Trophoblast cell (in vitro differentiated cells and primary cell): ENCODE results near the gene PPP1R12C.

ENCODE experiments used
- DNase-seq, 2 donors: peaks; one replicate each; pipeline ENCODE4 v3.0.0-alpha.2; 2016
- H2AFZ ChIP-seq: 2 replicates; pipeline ENCODE4 v1.6.1; 2013; ENCODE audit warnings: low read length, moderate library complexity, mild to moderate bottlenecking; ENCODE audit not compliant: insufficient read depth, poor library complexity
- H2AK5ac ChIP-seq: 2 replicates; pipeline ENCODE4 v1.6.1; 2013; ENCODE audit warnings: mild to moderate bottlenecking, low read length
- H2BK120ac ChIP-seq: 2 replicates; pipeline ENCODE4 v1.6.1; 2013; ENCODE audit warnings: low read length, mild to moderate bottlenecking, moderate library complexity; ENCODE audit not compliant: insufficient read depth, poor library complexity
- H2BK12ac ChIP-seq: 2 replicates; pipeline ENCODE4 v1.6.1; 2013; ENCODE audit warnings: mild to moderate bottlenecking, low read length, moderate library complexity
- H2BK5ac ChIP-seq: 2 replicates; pipeline ENCODE4 v1.6.1; 2013; ENCODE audit warnings: low read length, low read depth, moderate library complexity, mild to moderate bottlenecking; ENCODE audit not compliant: poor library complexity
- H3K14ac ChIP-seq: 2 replicates; pipeline ENCODE4 v1.6.1; 2013; ENCODE audit warnings: mild to moderate bottlenecking, low read length
- H3K18ac ChIP-seq: 2 replicates; pipeline ENCODE4 v1.6.1; 2013; ENCODE audit warnings: mild to moderate bottlenecking, low read length
- H3K23ac ChIP-seq: 2 replicates; pipeline ENCODE4 v1.6.1; 2013; ENCODE audit warnings: low read length
- H3K27ac ChIP-seq: 2 replicates; pipeline ENCODE4 v1.5.1; 2013; ENCODE audit warnings: low read depth, mild to moderate bottlenecking, inconsistent platforms, low read length, moderate library complexity
- H3K27me3 ChIP-seq: 2 replicates; pipeline ENCODE4 v1.6.1; 2013; ENCODE audit warnings: inconsistent platforms, mild to moderate bottlenecking, low read length, moderate library complexity; ENCODE audit not compliant: insufficient read depth
- H3K36me3 ChIP-seq, 2 experiments: 1 replicate in 1 of 2; 2 replicates in 1 of 2; pipeline ENCODE4 v1.6.1; 2013; ENCODE audit warnings: low read length in 2 of 2, mild to moderate bottlenecking in 2 of 2, moderate library complexity in 1 of 2; ENCODE audit not compliant: insufficient read depth in 2 of 2, control insufficient read depth in 1 of 2
- H3K4ac ChIP-seq: 2 replicates; pipeline ENCODE4 v1.6.1; 2013; ENCODE audit warnings: low read depth, mild to moderate bottlenecking, low read length, moderate library complexity
- H3K4me1 ChIP-seq, 2 experiments: 1 replicate in 1 of 2; 2 replicates in 1 of 2; pipeline ENCODE4 v1.6.1; 2013; ENCODE audit warnings: low read length in 2 of 2, mild to moderate bottlenecking in 2 of 2, moderate library complexity in 1 of 2; ENCODE audit not compliant: insufficient read depth in 2 of 2, control insufficient read depth in 1 of 2
- H3K4me2 ChIP-seq: 2 replicates; pipeline ENCODE4 v1.6.1; 2013; ENCODE audit warnings: inconsistent platforms, mild to moderate bottlenecking, low read length, moderate library complexity
- H3K4me3 ChIP-seq: 2 replicates; pipeline ENCODE4 v1.5.1; 2013; ENCODE audit warnings: mild to moderate bottlenecking, low read depth, low read length, inconsistent platforms
- H3K79me1 ChIP-seq: one replicate; pipeline ENCODE4 v1.6.1; 2013; ENCODE audit warnings: low read length
- H3K79me2 ChIP-seq: 2 replicates; pipeline ENCODE4 v1.6.1; 2013; ENCODE audit warnings: low read length, mild to moderate bottlenecking; ENCODE audit not compliant: control insufficient read depth, insufficient read depth, poor library complexity
- H3K9ac ChIP-seq: 2 replicates; pipeline ENCODE4 v1.6.1; 2013; ENCODE audit warnings: mild to moderate bottlenecking, low read length
- H3K9me3 ChIP-seq: 2 replicates; pipeline ENCODE4 v1.6.1; 2013; ENCODE audit warnings: low read depth, mild to moderate bottlenecking, control low read depth, inconsistent platforms, low read length; ENCODE audit not compliant: insufficient read depth
- H4K12ac ChIP-seq: 2 replicates; pipeline ENCODE4 v1.6.1; 2013; ENCODE audit warnings: low read depth, mild to moderate bottlenecking, low read length, moderate library complexity
- H4K8ac ChIP-seq: 2 replicates; pipeline ENCODE4 v1.6.1; 2013; ENCODE audit warnings: low read depth, mild to moderate bottlenecking, low read length, moderate library complexity
- H4K91ac ChIP-seq: one replicate; pipeline ENCODE4 v1.6.1; 2013; ENCODE audit warnings: low read depth, mild to moderate bottlenecking, low read length, moderate library complexity
- WGBS: extraction: QIAGEN DNeasy Blood & Tissue Kit; methylation state at CpG from one replicate; pipeline ENCODE4 v1.1.7; 2013; ENCODE audit warnings: missing lambda C conversion rate; ENCODE audit not compliant: insufficient read length, insufficient coverage; ENCODE audit errors: extremely low coverage; 5-methylcytosine and 5-hydroxymethylcytosine counted together

Gene PPP1R12C

GRCh38 chr19:55153652-55154264 lies 36.3 kb upstream of the PPP1R12C start:
- Histone ChIP-seq H3K4ac (no peak overlapping the region), H3K4me3 (no peak overlapping the region), H3K9me3 (peaks cover 10% of the 10 kb centered on the region), H3K79me1 (no peaks in the 10 kb centered on the region), H4K8ac (no peak overlapping the region), H3K9ac (no peak overlapping the region), H3K4me2 (no peak overlapping the region), H2AFZ (no peak overlapping the region), H3K79me2 (no peaks in the 10 kb centered on the region), H4K12ac (no peak overlapping the region), H3K4me1 (peaks cover 2 to 4% of the 10 kb centered on the region in 2 experiments), H2BK5ac (no peak overlapping the region), H4K91ac (no peak overlapping the region), H3K14ac (no peak overlapping the region), H3K27ac (no peak overlapping the region), H3K36me3 (no peaks in the 10 kb centered on the region), H3K18ac (no peak overlapping the region), H2AK5ac (no peak overlapping the region), H2BK12ac (no peak overlapping the region), H2BK120ac (no peak overlapping the region), H3K27me3 (peaks cover 15% of the 10 kb centered on the region), H3K23ac (no peak overlapping the region)
- no CpG with 5 or more reads among the region's 12 CpGs for WGBS
- no peak for DNase-seq

- H3K4me1 ChIP-seq: peaks cover 2 to 4% of the 10 kb centered on the region in 2 experiments
Observed at GRCh38 chr19:55152017-55152416, 34.6 kb upstream of the PPP1R12C start.

GRCh38 chr19:55149078-55150003 lies 31.9 kb upstream of the PPP1R12C start, which contains the start of gene TNNT1:
Gene TNNT1, minus strand, starts transcription at chr19:55149206. Its CDS starts 2,049 bp downstream, at chr19:55147157.
- no peak within 1 kb of the TSS for H2BK12ac ChIP-seq
- WGBS: no CpG with 5 or more reads among the region's 18 CpGs
- H4K91ac ChIP-seq: no peak within 1 kb of the TSS
- H3K14ac ChIP-seq: no peak within 1 kb of the TSS
- H3K4me2 ChIP-seq: no peak within 1 kb of the TSS
- no peak within 1 kb of the TSS for H2AK5ac ChIP-seq
- no peak within 1 kb of the TSS for H2BK120ac ChIP-seq
- no peak within 1 kb of the TSS for H4K12ac ChIP-seq
- H3K9ac ChIP-seq: no peak within 1 kb of the TSS
- no peak within 1 kb of the TSS for H3K4ac ChIP-seq
- no peaks in the 10 kb centered on the region for H3K79me2 ChIP-seq
- DNase-seq: peak in 1 of 2 donors; percentile 35
- H3K36me3 ChIP-seq: no peaks in the 10 kb centered on the region
- H3K27ac ChIP-seq: no peak within 1 kb of the TSS
- H3K4me1 ChIP-seq: peaks cover 2 to 9% of the 10 kb centered on the region in 2 experiments
- H2AFZ ChIP-seq: no peak within 1 kb of the TSS
- no peak within 1 kb of the TSS for H4K8ac ChIP-seq
- H3K4me3 ChIP-seq: no peak within 1 kb of the TSS
- H3K79me1 ChIP-seq: no peaks in the 10 kb centered on the region
- no peak within 1 kb of the TSS for H2BK5ac ChIP-seq
- H3K18ac ChIP-seq: no peak within 1 kb of the TSS
- no peak within 1 kb of the TSS for H3K23ac ChIP-seq
- H3K27me3 ChIP-seq: no peaks in the 10 kb centered on the region
- H3K9me3 ChIP-seq: peaks cover 2% of the 10 kb centered on the region

More at GRCh38 chr19:55152017-55152416, 34.6 kb upstream of the PPP1R12C start:
- H2AK5ac ChIP-seq: no peak overlapping the region
- H3K9me3 ChIP-seq: peaks cover 10% of the 10 kb centered on the region
- no peak overlapping the region for H2BK120ac ChIP-seq
- H3K27me3 ChIP-seq: peaks cover 12% of the 10 kb centered on the region
- H3K27ac ChIP-seq: no peak overlapping the region
- H4K8ac ChIP-seq: no peak overlapping the region
- no peaks in the 10 kb centered on the region for H3K36me3 ChIP-seq
- H3K9ac ChIP-seq: no peak overlapping the region
- no peak overlapping the region for H3K4ac ChIP-seq
- H3K79me1 ChIP-seq: no peaks in the 10 kb centered on the region
- H3K4me2 ChIP-seq: no peak overlapping the region
- H3K23ac ChIP-seq: no peak overlapping the region
- H3K4me3 ChIP-seq: no peak overlapping the region
- H3K18ac ChIP-seq: no peak overlapping the region
- H2BK5ac ChIP-seq: no peak overlapping the region
- no peak overlapping the region for H4K12ac ChIP-seq
- DNase-seq: no peak
- no peaks in the 10 kb centered on the region for H3K79me2 ChIP-seq
- no peak overlapping the region for H2BK12ac ChIP-seq
- no peak overlapping the region for H3K14ac ChIP-seq
- H4K91ac ChIP-seq: no peak overlapping the region
- no peak overlapping the region for H2AFZ ChIP-seq

DNA sequence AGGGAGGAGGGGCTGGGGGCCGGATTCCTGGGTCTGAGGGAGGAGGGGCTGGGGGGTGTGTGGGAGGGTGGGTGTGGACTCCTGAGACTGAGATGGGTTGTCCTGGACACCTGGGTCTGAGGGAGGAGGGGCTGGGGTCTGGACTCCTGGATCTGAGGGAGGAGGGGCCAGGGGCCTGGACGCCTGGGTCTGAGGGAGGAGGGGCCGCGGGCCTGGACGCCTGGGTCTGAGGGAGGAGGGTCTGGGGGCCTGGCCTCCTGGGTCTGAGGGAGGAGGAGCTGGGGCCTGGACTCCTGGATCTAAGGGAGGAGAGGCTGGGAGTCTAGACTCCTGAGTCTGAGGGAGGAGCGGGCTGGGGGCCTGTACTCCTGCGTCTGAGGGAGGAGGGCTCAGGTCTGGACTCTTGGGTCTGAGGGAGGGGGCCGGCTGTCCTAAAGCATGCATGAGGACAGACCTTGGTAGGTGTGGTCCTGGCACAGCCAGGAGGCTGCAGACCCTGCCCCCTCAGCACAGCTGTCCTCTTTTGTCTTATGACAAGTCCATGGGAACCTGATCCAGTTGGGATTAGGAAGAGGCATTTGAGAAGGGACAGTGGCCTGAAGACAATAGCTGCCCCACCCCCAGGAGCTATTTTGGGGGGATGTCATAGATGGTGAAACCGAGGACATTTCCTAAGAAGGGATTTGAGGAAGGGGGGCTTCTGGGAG lies 30.3 kb upstream of the PPP1R12C start:
- Histone ChIP-seq H2AK5ac (no peak overlapping the region), H4K91ac (no peak overlapping the region), H3K79me2 (no peaks in the 10 kb centered on the region), H2BK12ac (no peak overlapping the region), H3K4me2 (no peak overlapping the region), H3K4me1 (peaks cover 2 to 9% of the 10 kb centered on the region in 2 experiments), H3K18ac (no peak overlapping the region), H4K8ac (no peak overlapping the region), H3K4ac (no peak overlapping the region), H3K9me3 (no peaks in the 10 kb centered on the region), H3K79me1 (no peaks in the 10 kb centered on the region), H3K9ac (no peak overlapping the region), H2BK5ac (no peak overlapping the region), H3K27me3 (no peaks in the 10 kb centered on the region), H3K23ac (no peak overlapping the region), H3K14ac (no peak overlapping the region), H3K27ac (no peak overlapping the region), H2AFZ (no peak overlapping the region), H2BK120ac (no peak overlapping the region), H3K4me3 (no peak overlapping the region), H3K36me3 (no peaks in the 10 kb centered on the region), H4K12ac (no peak overlapping the region)
- WGBS: no CpG with 5 or more reads among the region's 9 CpGs
- no peak for DNase-seq
